ENCODE measurements around the gene ZNF217.

GRCh38 chr20:53582251-53582570 is 11.4 kb downstream of the ZNF217 start:
- TF ChIP-seq POLR2A (IDR thresholded peaks at IDR 0.05), result no peak
- TF ChIP-seq, protein P1, sequence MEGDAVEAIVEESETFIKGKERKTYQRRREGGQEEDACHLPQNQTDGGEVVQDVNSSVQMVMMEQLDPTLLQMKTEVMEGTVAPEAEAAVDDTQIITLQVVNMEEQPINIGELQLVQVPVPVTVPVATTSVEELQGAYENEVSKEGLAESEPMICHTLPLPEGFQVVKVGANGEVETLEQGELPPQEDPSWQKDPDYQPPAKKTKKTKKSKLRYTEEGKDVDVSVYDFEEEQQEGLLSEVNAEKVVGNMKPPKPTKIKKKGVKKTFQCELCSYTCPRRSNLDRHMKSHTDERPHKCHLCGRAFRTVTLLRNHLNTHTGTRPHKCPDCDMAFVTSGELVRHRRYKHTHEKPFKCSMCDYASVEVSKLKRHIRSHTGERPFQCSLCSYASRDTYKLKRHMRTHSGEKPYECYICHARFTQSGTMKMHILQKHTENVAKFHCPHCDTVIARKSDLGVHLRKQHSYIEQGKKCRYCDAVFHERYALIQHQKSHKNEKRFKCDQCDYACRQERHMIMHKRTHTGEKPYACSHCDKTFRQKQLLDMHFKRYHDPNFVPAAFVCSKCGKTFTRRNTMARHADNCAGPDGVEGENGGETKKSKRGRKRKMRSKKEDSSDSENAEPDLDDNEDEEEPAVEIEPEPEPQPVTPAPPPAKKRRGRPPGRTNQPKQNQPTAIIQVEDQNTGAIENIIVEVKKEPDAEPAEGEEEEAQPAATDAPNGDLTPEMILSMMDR (IDR thresholded peaks at IDR 0.05), result no peak

All from body of pancreas (tissue), 4 donors.